Activated CD4-positive, CD25-positive, alpha-beta regulatory T cell treated with anti-CD3 and anti-CD28 coated beads, Interleukin-2, amount 50 U/mL, for 24 hours (primary cell): ENCODE results near the gene SLC16A4.

Experiments
- ATAC-seq, 2 donors: fragments of 150-1000 bp; cut with Tn5 transposase; one replicate each; pipeline ENCODE4 v1.10.0; 2021; ENCODE audit warnings: mild to moderate bottlenecking in 1 of 2, moderate library complexity in 1 of 2

Gene SLC16A4

GRCh38 chr1:110324667-110325066, 66.2 kb downstream of the SLC16A4 start:
- no peak for ATAC-seq

GRCh38 chr1:110321846-110322245, 69.0 kb downstream of the SLC16A4 start:
- no peak for ATAC-seq

DNA sequence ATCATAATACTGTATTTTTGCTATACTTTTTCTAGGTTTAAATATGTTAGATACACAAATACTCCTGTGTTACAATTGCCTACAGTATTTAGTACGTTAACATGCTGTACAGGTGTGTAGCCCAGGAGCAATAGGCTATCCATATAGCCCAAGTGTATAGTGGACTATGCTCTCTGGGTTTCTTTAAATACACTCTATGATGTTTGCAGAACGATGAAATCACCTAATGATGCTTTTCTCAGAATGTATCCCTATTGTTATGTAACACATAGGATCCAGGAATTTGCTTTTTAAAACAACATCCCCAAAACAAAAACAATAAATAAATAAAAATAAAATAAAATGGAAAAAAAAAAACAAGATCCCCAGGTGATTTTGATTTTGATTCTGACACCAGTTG, 69.8 kb downstream of the SLC16A4 start:
- ATAC-seq, result no peak

GRCh38 chr1:110320168-110320518, 70.7 kb downstream of the SLC16A4 start:
- ATAC-seq, result no peak

DNA sequence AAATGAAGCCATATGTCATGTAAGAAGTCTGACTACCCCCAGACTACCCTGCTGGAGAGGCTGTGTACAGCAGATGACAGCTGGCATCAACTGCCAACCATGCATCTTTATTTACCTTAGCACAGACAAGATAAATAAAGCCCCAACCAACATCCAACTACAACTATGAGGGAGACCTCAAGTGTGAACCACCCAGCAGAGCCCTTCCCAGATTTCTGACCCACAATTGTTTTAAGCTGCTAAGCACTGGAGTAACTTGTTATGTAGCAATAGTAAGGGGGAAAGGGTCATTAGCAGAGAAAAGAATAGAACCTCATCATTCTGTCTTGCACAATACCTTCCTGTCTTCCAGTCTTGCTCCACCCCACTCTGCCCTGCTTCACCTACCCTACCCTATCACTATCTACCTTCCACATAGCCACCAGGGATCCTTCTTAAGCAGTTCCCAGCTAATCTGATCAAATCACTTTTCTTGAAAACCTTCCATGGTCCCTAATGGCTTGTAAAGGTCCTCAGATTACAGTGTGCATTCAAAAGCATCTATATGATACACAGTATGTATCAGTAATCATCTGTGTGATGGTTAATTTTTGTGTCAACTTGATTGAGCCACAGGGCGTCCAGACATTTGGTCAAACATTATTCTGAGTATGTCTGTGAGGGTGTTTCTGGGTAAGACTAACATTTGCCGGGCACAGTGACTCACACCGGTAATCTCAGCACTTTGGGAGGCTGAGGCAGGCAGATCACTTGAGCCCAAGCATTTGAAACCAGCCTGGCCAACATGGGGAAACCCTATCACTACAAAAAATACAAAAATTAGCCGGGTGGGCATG, 71.3 kb downstream of the SLC16A4 start:
- ATAC-seq, result no peak

- no peak for ATAC-seq
Measured at GRCh38 chr1:110318046-110318445, 72.8 kb downstream of the SLC16A4 start.

DNA sequence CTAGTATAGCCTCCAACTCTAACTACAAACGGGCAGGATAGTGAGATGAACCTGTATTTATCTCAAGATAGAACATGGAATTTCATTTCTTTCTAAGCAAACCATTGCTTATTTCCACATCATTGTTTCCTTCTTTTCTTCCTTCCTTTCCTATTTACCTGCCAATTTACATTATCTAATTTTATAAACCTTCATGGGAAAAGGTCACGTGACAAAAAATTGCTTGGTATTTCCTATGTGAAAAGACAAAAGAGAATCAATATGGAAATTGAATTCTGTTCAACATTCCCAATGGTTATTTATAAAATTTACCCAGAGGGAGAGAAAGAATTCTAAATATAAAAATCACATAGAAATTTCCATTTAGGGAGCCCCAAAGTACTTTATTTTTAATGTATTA, 74.1 kb downstream of the SLC16A4 start:
- no peak for ATAC-seq
